T-cell (primary cell): ENCODE data around the gene ACAN. TPM values are rescaled to one million over a fixed set of nuclear protein-coding genes. Genes with fewer than 3 reads are reported as not detected.

ENCODE experiments used
- ATAC-seq, 4 experiments: fragments of 200-7000 bp in 3 of 4; fragments of 150-1000 bp in 1 of 4; cut with Tn5 transposase; replicated peaks in 1 of 4; 1 replicate in 3 of 4; 2 replicates in 1 of 4; pipeline ENCODE4 v1.10.0; 2021; ENCODE audit warnings: moderate library complexity in 3 of 4, mild to moderate bottlenecking in 2 of 4, moderate number of reproducible peaks in 1 of 4
- CTCF ChIA-PET, 2 donors: fragments of 300-600 bp; sonication (Branson Sonifier 250); formaldehyde crosslinking; loops; one replicate each; lab custom pipeline; 2022; ENCODE audit warnings: antibody characterized with exemption in 2 of 2; lab: Charles Lee
- POLR2A ChIA-PET, 2 donors: fragments of 300-600 bp; sonication (Branson Sonifier 250); formaldehyde crosslinking; loops; one replicate each; lab custom pipeline; 2022; ENCODE audit warnings: antibody characterized with exemption in 2 of 2; lab: Charles Lee
- DNase-seq, 35 experiments: peaks; one replicate each; pipeline versions ENCODE4 v3.0.0 to v3.0.0-alpha.2; 2013 to 2023
- H3K27ac ChIP-seq: one replicate; pipeline ENCODE4 v1.5.1; 2013; ENCODE audit warnings: low read length
- H3K27me3 ChIP-seq, 2 experiments: replicated peaks in 1 of 2; 1 replicate in 1 of 2; 2 replicates in 1 of 2; pipeline versions ENCODE4 v1.6.1 to v1.7.0; 2013; ENCODE audit warnings: low read length in 1 of 2, mixed read lengths in 1 of 2; ENCODE audit not compliant: control insufficient read depth in 2 of 2, insufficient read depth in 2 of 2; ENCODE audit errors: extremely low read depth in 1 of 2
- H3K36me3 ChIP-seq, 2 donors: 1 replicate in 1 of 2; 2 replicates in 1 of 2; pipeline versions ENCODE4 v1.6.1 to v1.7.0; 2013; ENCODE audit warnings: low read length in 1 of 2; ENCODE audit not compliant: control insufficient read depth in 2 of 2, insufficient read depth in 1 of 2; ENCODE audit errors: extremely low read depth in 1 of 2
- H3K4me1 ChIP-seq, 2 experiments: 1 replicate in 1 of 2; 2 replicates in 1 of 2; pipeline versions ENCODE4 v1.6.1 to v1.7.0; 2013; ENCODE audit warnings: low read length in 2 of 2, mixed read lengths in 1 of 2; ENCODE audit not compliant: insufficient read depth in 2 of 2, control insufficient read depth in 1 of 2; ENCODE audit errors: extremely low read depth in 1 of 2
- H3K4me3 ChIP-seq, 2 donors: 1 replicate in 1 of 2; 2 replicates in 1 of 2; pipeline versions ENCODE4 v1.5.1 to v1.7.0; 2013; ENCODE audit warnings: mild to moderate bottlenecking in 2 of 2, low read length in 1 of 2, moderate library complexity in 1 of 2; ENCODE audit not compliant: control insufficient read depth in 1 of 2; ENCODE audit errors: extremely low read depth in 1 of 2
- H3K9me3 ChIP-seq: 2 replicates; pipeline ENCODE4 v1.7.0; 2013
- H3K27ac Mint-ChIP-seq, 2 donors: one replicate each; pipeline ENCODE4 v1.8.0; 2020 to 2021; ENCODE audit warnings: mild to moderate bottlenecking in 2 of 2, mixed read lengths in 2 of 2
- H3K27me3 Mint-ChIP-seq, 2 donors: one replicate each; pipeline ENCODE4 v1.8.0; 2021 to 2022; ENCODE audit warnings: mixed read lengths in 2 of 2
- H3K36me3 Mint-ChIP-seq: one replicate; pipeline ENCODE4 v1.8.0; 2021; ENCODE audit warnings: mixed read lengths
- H3K4me1 Mint-ChIP-seq, 3 donors: one replicate each; pipeline ENCODE4 v1.8.0; 2020 to 2022; ENCODE audit warnings: mixed read lengths in 3 of 3, mild to moderate bottlenecking in 1 of 3
- H3K4me3 Mint-ChIP-seq, 3 donors: one replicate each; pipeline ENCODE4 v1.8.0; 2020 to 2022; ENCODE audit warnings: mild to moderate bottlenecking in 3 of 3, mixed read lengths in 3 of 3, moderate library complexity in 3 of 3
- H3K9me3 Mint-ChIP-seq, 3 donors: one replicate each; pipeline ENCODE4 v1.8.0; 2020 to 2022; ENCODE audit warnings: mixed read lengths in 3 of 3
- WGBS: methylation state at CpG from one replicate; pipeline ENCODE4 v1.1.5; 2013; ENCODE audit warnings: missing lambda C conversion rate; ENCODE audit not compliant: insufficient coverage; 5-methylcytosine and 5-hydroxymethylcytosine counted together
- total RNA-seq, 35 experiments: library from RNA in 6 of 35; stranded (reverse) in 6 of 35; fragments of 120-200 nt in 1 of 35; gene quantifications; one replicate each; pipeline versions ENCODE4 v1.2.1 to v1.2.4 and lab custom pipeline; 2013 to 2026

The ACAN gene
- total RNA-seq (not detected), total RNA-seq (lab: John Stamatoyannopoulos, UW) (0 to 0.10 (median 0) reads per million in 29 experiments)
- total RNA-seq (2013) = not detected

DNA sequence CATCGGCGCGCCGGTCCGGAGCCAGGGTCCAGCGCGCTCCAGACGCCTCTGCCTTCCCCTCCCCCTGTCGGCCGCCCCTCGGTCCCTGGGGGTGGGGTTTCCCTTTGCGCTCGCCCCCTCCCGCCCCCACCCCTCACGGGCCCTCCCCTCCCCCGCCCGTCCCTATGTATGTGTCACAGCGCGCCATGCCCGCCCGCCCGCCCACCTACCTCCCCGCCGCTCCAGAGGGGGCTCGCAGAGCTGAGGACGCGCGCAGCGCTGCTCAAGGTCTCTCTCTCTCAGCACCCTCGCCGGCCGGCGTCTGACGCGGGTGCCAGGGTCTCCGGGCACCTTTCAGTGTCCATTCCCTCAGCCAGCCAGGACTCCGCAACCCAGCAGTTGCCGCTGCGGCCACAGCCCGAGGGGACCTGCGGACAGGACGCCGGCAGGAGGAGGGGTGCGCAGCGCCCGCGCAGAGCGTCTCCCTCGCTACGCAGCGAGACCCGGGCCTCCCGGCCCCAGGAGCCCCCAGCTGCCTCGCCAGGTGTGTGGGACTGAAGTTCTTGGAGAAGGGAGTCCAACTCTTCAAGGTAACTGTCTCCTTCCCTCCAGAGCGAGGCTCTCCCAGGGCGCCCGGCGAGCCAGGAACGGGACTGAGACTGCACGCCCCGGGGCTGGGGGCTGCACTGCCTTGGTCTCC is at the start of gene ACAN:
ACAN (plus strand) TSS at position 196 of the 679 bp plus-strand sequence. CDS start 32,771 bp downstream, outside the sequence.
- Mint-ChIP-seq H3K9me3 (no peaks in the 10 kb centered on the region), H3K4me3 (peak within 1 kb of the TSS; percentile 43 to 58 (median 47)), H3K27ac (peak within 1 kb of the TSS in 1 of 2 donors; percentile 67), H3K36me3 (no peaks in the 10 kb centered on the region), H3K27me3 (peaks cover 67 to 85% of the 10 kb centered on the region in 2 donors), H3K4me1 (peaks cover 6 to 14% (median 11%) of the 10 kb centered on the region in 3 donors)
- 5% methylated on average over 35 of the region's 61 CpGs for WGBS
- peaks cover 0 to 3% of the 10 kb centered on the region in 2 experiments for H3K4me1 ChIP-seq
- ATAC-seq (no peak), DNase-seq (no peak)
- H3K27me3 ChIP-seq = peaks cover 12 to 68% of the 10 kb centered on the region in 2 experiments
- H3K36me3 ChIP-seq = no peaks in the 10 kb centered on the region
- H3K9me3 ChIP-seq = no peaks in the 10 kb centered on the region
- CTCF ChIA-PET = no interaction called here
- POLR2A ChIA-PET = no interaction called here
- H3K27ac ChIP-seq = no peak within 1 kb of the TSS
- no peak within 1 kb of the TSS for H3K4me3 ChIP-seq

DNA sequence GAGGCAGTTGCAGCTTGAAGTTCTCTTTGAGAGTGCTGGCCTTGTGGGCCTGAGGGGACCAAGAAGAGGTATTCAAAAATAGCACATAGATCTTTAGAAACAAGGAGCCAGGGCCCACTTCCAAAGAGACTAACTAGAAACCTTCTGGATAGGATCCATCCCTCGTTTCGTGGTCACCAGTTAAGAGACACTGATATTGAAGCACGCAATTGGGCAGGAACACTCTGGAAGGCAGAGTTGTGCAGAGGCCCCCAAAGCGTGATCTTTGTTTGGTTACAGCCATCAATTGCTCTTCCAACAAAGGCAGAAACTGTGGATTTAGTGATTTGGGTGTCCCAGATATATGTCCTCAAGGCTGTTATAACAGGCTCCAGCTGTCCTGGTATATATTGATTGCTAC is 46.7 kb upstream of the ACAN start:
- H3K4me1 ChIP-seq = no peaks in the 10 kb centered on the region
- WGBS = 76% methylated on average over 2 of the region's 4 CpGs
- peaks cover 0 to 14% of the 10 kb centered on the region in 2 experiments for H3K27me3 ChIP-seq
- ChIA-PET CTCF (no interaction called here), POLR2A (interaction anchor here in 1 of 2 donors (0.6 kb wide), 1 partner anchor 18 kb away, joined by 4 read pairs; no protein-coding TSS in a partner anchor)
- no peak overlapping the region for H3K4me3 ChIP-seq
- DNase-seq (no peak), ATAC-seq (no peak)
- no peaks in the 10 kb centered on the region for H3K36me3 ChIP-seq
- no peaks in the 10 kb centered on the region for H3K9me3 ChIP-seq
- H3K4me3 Mint-ChIP-seq = no peak overlapping the region
- no peak overlapping the region for H3K27ac ChIP-seq
- H3K27me3 Mint-ChIP-seq = peaks cover 9 to 16% of the 10 kb centered on the region in 2 donors
- no peak overlapping the region for H3K27ac Mint-ChIP-seq
- H3K9me3 Mint-ChIP-seq = peaks cover 0 to 5% (median 0%) of the 10 kb centered on the region in 3 donors
- H3K4me1 Mint-ChIP-seq = no peaks in the 10 kb centered on the region
- H3K36me3 Mint-ChIP-seq = no peaks in the 10 kb centered on the region

GRCh38 chr15:88756921-88757320 is 46.3 kb upstream of the ACAN start:
- H3K36me3 Mint-ChIP-seq = no peaks in the 10 kb centered on the region
- POLR2A ChIA-PET = no interaction called here
- H3K27me3 ChIP-seq = peaks cover 0 to 14% of the 10 kb centered on the region in 2 experiments
- peaks cover 10 to 16% of the 10 kb centered on the region in 2 donors for H3K27me3 Mint-ChIP-seq
- H3K9me3 Mint-ChIP-seq = peaks cover 0 to 5% (median 0%) of the 10 kb centered on the region in 3 donors
- no peaks in the 10 kb centered on the region for H3K36me3 ChIP-seq
- no peaks in the 10 kb centered on the region for H3K9me3 ChIP-seq
- ATAC-seq = no peak
- no peak for DNase-seq
- H3K4me3 Mint-ChIP-seq = no peak overlapping the region
- no peaks in the 10 kb centered on the region for H3K4me1 Mint-ChIP-seq
- H3K27ac Mint-ChIP-seq = no peak overlapping the region
- 87% methylated on average over 3 of the region's 3 CpGs for WGBS
- H3K4me1 ChIP-seq = no peaks in the 10 kb centered on the region
- H3K4me3 ChIP-seq = no peak overlapping the region
- no peak overlapping the region for H3K27ac ChIP-seq
- CTCF ChIA-PET = no interaction called here

DNA sequence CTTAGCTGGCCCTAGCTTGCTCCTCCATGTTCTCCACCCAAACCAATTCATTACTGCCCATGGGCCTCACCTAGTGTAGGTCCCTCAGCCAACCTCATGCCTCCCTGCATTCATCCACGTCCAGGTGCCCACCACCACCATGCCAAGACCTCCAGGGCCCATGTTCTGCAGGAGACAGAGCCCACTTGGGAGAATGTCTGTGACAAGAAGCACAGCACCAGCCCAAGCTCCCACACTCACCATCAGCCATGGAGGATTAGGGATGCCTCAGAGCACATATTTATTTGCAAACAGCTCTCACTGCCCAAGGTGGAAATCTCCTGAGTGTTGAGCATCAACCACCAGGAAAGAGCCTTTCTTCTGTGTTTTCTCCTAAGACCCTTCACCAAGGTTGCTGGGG is 43.4 kb upstream of the ACAN start:
- Mint-ChIP-seq H3K4me1 (no peaks in the 10 kb centered on the region), H3K4me3 (no peak overlapping the region), H3K36me3 (no peaks in the 10 kb centered on the region), H3K27ac (no peak overlapping the region), H3K27me3 (peaks cover 15 to 18% of the 10 kb centered on the region in 2 donors), H3K9me3 (peaks cover 0 to 5% (median 0%) of the 10 kb centered on the region in 3 donors)
- no peak for DNase-seq
- H3K4me3 ChIP-seq = no peak overlapping the region
- H3K36me3 ChIP-seq = no peaks in the 10 kb centered on the region
- no peaks in the 10 kb centered on the region for H3K9me3 ChIP-seq
- H3K4me1 ChIP-seq = no peaks in the 10 kb centered on the region
- CTCF ChIA-PET = no interaction called here
- POLR2A ChIA-PET = no interaction called here
- H3K27ac ChIP-seq = no peak overlapping the region
- WGBS = 20% methylated on average over 1 of the region's 1 CpG
- peaks cover 0 to 13% of the 10 kb centered on the region in 2 experiments for H3K27me3 ChIP-seq
- ATAC-seq = no peak

DNA sequence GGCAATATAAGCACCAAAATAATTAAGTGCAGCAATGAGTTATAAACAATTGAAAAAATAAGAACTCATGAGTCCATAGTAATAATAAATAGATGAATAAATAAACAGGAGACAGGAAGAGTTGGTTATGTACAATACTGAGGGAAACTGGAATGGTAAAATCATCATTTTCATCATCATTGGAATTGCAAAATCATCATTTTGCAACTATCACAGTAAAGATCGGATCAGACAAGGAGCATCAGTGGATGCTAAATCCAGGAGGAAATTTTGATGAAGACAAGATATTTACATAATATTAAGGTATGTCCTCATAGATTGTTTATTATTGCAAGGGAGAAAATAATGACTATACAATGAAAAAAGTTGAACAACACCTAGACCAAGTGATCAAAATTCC is 38.8 kb upstream of the ACAN start:
- Histone ChIP-seq H3K9me3 (no peaks in the 10 kb centered on the region), H3K27ac (no peak overlapping the region), H3K4me3 (no peak overlapping the region), H3K36me3 (no peaks in the 10 kb centered on the region), H3K27me3 (peaks cover 2 to 19% of the 10 kb centered on the region in 2 experiments), H3K4me1 (no peaks in the 10 kb centered on the region)
- ATAC-seq (no peak), DNase-seq (no peak)
- WGBS = no CpG with 5 or more reads among the region's 1 CpG
- CTCF ChIA-PET = no interaction called here
- Mint-ChIP-seq H3K9me3 (no peaks in the 10 kb centered on the region), H3K27ac (no peak overlapping the region), H3K4me1 (peaks cover 0 to under 1% (median 0%) of the 10 kb centered on the region in 3 donors), H3K36me3 (no peaks in the 10 kb centered on the region), H3K27me3 (peaks cover 11 to 26% of the 10 kb centered on the region in 2 donors), H3K4me3 (no peak overlapping the region)
- POLR2A ChIA-PET = no interaction called here

DNA sequence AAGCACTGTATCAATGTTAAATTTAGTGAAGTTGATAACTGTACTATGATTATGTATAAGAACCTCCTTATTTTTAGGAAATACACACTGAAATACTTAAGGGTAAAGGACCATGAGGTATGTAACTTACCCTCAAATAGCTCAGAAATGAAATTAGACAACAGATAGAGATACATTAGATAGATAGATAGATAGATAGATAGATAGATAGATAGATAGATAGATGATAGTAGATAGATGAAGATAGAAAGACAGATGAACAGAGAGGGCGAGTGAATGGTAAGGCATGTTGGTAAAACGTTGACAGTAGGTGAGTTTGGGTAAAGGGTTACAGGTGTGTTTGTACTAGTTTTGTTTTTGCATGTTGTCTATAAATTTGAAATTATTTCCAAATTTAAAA is 38.0 kb upstream of the ACAN start:
- DNase-seq = no peak
- peaks cover 2 to 22% of the 10 kb centered on the region in 2 experiments for H3K27me3 ChIP-seq
- no peaks in the 10 kb centered on the region for H3K4me1 ChIP-seq
- H3K36me3 ChIP-seq = no peaks in the 10 kb centered on the region
- no peak for ATAC-seq
- POLR2A ChIA-PET = no interaction called here
- Mint-ChIP-seq H3K4me1 (peaks cover 0 to 5% (median 0%) of the 10 kb centered on the region in 3 donors), H3K27me3 (peaks cover 15 to 33% of the 10 kb centered on the region in 2 donors), H3K36me3 (peaks cover 4% of the 10 kb centered on the region), H3K4me3 (no peak overlapping the region), H3K9me3 (peaks cover 0 to 5% (median 4%) of the 10 kb centered on the region in 3 donors), H3K27ac (no peak overlapping the region)
- peaks cover 3% of the 10 kb centered on the region for H3K9me3 ChIP-seq
- 100% methylated on average over 1 of the region's 2 CpGs for WGBS
- no peak overlapping the region for H3K4me3 ChIP-seq
- CTCF ChIA-PET = no interaction called here
- H3K27ac ChIP-seq = no peak overlapping the region
